ENCODE results near the gene PHIP. TPM values are rescaled to one million over a fixed set of nuclear protein-coding genes. Genes with fewer than 3 reads are reported as not detected.
"Not testable (repeated sequence)": the region's sequence is repeated elsewhere in the genome, so short reads cannot be mapped to it uniquely, and the experiment has no call there.

The PHIP gene
- total RNA-seq, 4 donors from 2014 or later, result 20.2 to 65.2 (median 25.1) TPM

- Histone ChIP-seq H3K4me3 (no peak overlapping the region), H3K9me3 (no peaks in the 10 kb centered on the region), H3K36me3 (peaks cover 0 to 78% (median 5%) of the 10 kb centered on the region in 3 donors), H3K4me1 (no peaks in the 10 kb centered on the region), H3K27me3 (no peaks in the 10 kb centered on the region), H3K27ac (no peak overlapping the region)
- no peak for TF ChIP-seq POLR2A (IDR thresholded peaks at IDR 0.05)
- TF ChIP-seq, protein P1, sequence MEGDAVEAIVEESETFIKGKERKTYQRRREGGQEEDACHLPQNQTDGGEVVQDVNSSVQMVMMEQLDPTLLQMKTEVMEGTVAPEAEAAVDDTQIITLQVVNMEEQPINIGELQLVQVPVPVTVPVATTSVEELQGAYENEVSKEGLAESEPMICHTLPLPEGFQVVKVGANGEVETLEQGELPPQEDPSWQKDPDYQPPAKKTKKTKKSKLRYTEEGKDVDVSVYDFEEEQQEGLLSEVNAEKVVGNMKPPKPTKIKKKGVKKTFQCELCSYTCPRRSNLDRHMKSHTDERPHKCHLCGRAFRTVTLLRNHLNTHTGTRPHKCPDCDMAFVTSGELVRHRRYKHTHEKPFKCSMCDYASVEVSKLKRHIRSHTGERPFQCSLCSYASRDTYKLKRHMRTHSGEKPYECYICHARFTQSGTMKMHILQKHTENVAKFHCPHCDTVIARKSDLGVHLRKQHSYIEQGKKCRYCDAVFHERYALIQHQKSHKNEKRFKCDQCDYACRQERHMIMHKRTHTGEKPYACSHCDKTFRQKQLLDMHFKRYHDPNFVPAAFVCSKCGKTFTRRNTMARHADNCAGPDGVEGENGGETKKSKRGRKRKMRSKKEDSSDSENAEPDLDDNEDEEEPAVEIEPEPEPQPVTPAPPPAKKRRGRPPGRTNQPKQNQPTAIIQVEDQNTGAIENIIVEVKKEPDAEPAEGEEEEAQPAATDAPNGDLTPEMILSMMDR (IDR thresholded peaks at IDR 0.05), result no peak
- DNase-seq, result no peak
These were observed 135.6 kb downstream of the PHIP start for GRCh38 chr6:78942446-78942845.

DNA sequence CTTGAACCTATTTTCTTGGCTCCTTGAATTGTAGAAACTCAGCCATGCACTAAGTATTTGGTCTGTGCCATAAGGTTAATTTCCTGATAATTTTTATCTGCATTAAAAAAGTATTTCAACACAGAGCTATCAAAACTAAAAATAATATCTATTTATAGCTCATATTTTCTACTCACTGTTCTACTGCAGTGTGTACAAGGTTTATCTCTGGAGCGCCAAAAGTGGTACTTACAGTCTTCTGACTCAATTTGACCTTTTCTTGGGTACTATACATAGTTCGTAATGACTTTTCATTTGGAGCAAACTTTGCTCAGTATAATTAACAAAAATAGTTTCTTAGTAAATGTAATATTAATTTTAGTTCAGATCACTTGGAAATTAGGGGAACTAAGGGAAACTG is 141.5 kb downstream of the PHIP start:
- Histone ChIP-seq H3K4me3 (no peak overlapping the region), H3K4me1 (no peaks in the 10 kb centered on the region), H3K9me3 (no peaks in the 10 kb centered on the region), H3K36me3 (peaks cover 0 to 22% (median 0%) of the 10 kb centered on the region in 3 donors), H3K27me3 (no peaks in the 10 kb centered on the region), H3K27ac (no peak overlapping the region)
- TF ChIP-seq POLR2A (IDR thresholded peaks at IDR 0.05), result no peak
- TF ChIP-seq, protein P1 (IDR thresholded peaks at IDR 0.05), result no peak
- DNase-seq, result no peak

DNA sequence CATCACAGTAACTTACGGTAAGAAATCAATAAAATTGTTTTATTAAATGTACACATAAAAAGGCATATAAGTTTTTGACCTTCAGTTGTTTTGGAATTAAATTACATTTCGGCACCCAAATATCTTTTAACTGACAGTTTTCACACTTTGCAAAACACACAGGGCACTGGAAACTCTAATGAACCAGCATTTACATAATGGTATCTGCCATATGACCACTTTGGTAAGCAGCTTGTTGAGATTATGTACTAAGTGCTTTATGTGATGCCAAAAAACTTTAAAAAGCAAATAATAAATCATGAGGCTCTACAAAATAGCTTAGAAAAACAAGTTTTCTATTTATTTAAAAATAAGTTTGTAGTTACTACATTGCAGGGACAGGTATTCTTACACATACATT is 142.5 kb downstream of the PHIP start:
- TF ChIP-seq, protein P1 (IDR thresholded peaks at IDR 0.05), result no peak
- Histone ChIP-seq H3K36me3 (peaks cover 0 to 13% (median 0%) of the 10 kb centered on the region in 3 donors), H3K4me1 (no peaks in the 10 kb centered on the region), H3K9me3 (no peaks in the 10 kb centered on the region), H3K27me3 (no peaks in the 10 kb centered on the region), H3K4me3 (no peak overlapping the region), H3K27ac (no peak overlapping the region)
- no peak for DNase-seq

- H3K27me3 ChIP-seq, result no peaks in the 10 kb centered on the region
- H3K4me3 ChIP-seq, result no peak overlapping the region
- no peak for TF ChIP-seq POLR2A (IDR thresholded peaks at IDR 0.05)
- no peak for DNase-seq
- H3K4me1 ChIP-seq, result no peaks in the 10 kb centered on the region
- peaks cover 0 to 6% (median 0%) of the 10 kb centered on the region in 4 donors for H3K9me3 ChIP-seq
- H3K36me3 ChIP-seq, result no peaks in the 10 kb centered on the region
- no peak overlapping the region for H3K27ac ChIP-seq
These were observed 152.7 kb downstream of the PHIP start for GRCh38 chr6:78925317-78925716.

GRCh38 chr6:78921168-78921567 is 156.9 kb downstream of the PHIP start:
- not testable (repeated sequence) for H3K4me1 ChIP-seq, H3K9me3 ChIP-seq, H3K27ac ChIP-seq, DNase-seq, H3K36me3 ChIP-seq, H3K27me3 ChIP-seq, H3K4me3 ChIP-seq

GRCh38 chr6:78917788-78918187 is 160.3 kb downstream of the PHIP start:
- Histone ChIP-seq H3K4me3 (no peak overlapping the region), H3K27me3 (no peaks in the 10 kb centered on the region), H3K36me3 (no peaks in the 10 kb centered on the region), H3K27ac (no peak overlapping the region), H3K9me3 (peaks cover 0 to 8% (median 3%) of the 10 kb centered on the region in 4 donors), H3K4me1 (no peaks in the 10 kb centered on the region)
- no peak for DNase-seq
- TF ChIP-seq POLR2A (IDR thresholded peaks at IDR 0.05), result no peak
- TF ChIP-seq, protein P1 (IDR thresholded peaks at IDR 0.05), result no peak

- peaks cover 0 to 8% (median under 1%) of the 10 kb centered on the region in 4 donors for H3K9me3 ChIP-seq
- DNase-seq, result no peak
- H3K27ac ChIP-seq, result no peak overlapping the region
- H3K4me1 ChIP-seq, result no peaks in the 10 kb centered on the region
- H3K4me3 ChIP-seq, result no peak overlapping the region
- H3K36me3 ChIP-seq, result no peaks in the 10 kb centered on the region
- H3K27me3 ChIP-seq, result no peaks in the 10 kb centered on the region
- TF ChIP-seq, protein P1 (IDR thresholded peaks at IDR 0.05), result no peak
- TF ChIP-seq POLR2A (IDR thresholded peaks at IDR 0.05), result no peak
These were observed 161.6 kb downstream of the PHIP start for GRCh38 chr6:78916411-78916810.

Data from Peyer's patch (tissue), 4 donors.